ENCODE results near the gene MEFV.
"Not testable (repeated sequence)": the region's sequence is repeated elsewhere in the genome, so short reads cannot be mapped to it uniquely, and the experiment has no call there.

Gene MEFV

GRCh38 chr16:3223913-3224515 is 32.4 kb downstream of the MEFV start:
- no peaks in the 10 kb centered on the region for H3K4me1 ChIP-seq
- H3K4me3 ChIP-seq = no peak overlapping the region
- DNase-seq (ENCODE audit: low spot score in 2 of 2) = no peak
- peaks cover 25% of the 10 kb centered on the region for H3K9me3 ChIP-seq
- peaks cover 43% of the 10 kb centered on the region for H3K36me3 ChIP-seq (replicated peaks)
- in situ Hi-C loops (cut with MboI; ENCODE audit: low sequenced_read_pairs) = no loop called here
- no peaks in the 10 kb centered on the region for H3K27me3 ChIP-seq (ENCODE audit: low read depth)

- Histone ChIP-seq H3K4me3 (no peak overlapping the region), H3K4me1 (no peaks in the 10 kb centered on the region), H3K27me3 (ENCODE audit: low read depth) (no peaks in the 10 kb centered on the region), H3K9me3 (peaks cover 25% of the 10 kb centered on the region), H3K36me3 (replicated peaks) (peaks cover 24% of the 10 kb centered on the region)
- no peak for DNase-seq (ENCODE audit: low spot score in 2 of 2)
- in situ Hi-C loops (cut with MboI; ENCODE audit: low sequenced_read_pairs) = no loop called here
These were observed 35.6 kb downstream of the MEFV start for GRCh38 chr16:3220839-3221238.

- no peaks in the 10 kb centered on the region for H3K36me3 ChIP-seq (replicated peaks)
- H3K27me3 ChIP-seq (ENCODE audit: low read depth) = no peaks in the 10 kb centered on the region
- H3K9me3 ChIP-seq = no peaks in the 10 kb centered on the region
- no peak for DNase-seq (ENCODE audit: low spot score in 2 of 2)
- H3K4me3 ChIP-seq = no peak overlapping the region
- in situ Hi-C loops (cut with MboI; ENCODE audit: low sequenced_read_pairs) = no loop called here
- H3K4me1 ChIP-seq = no peaks in the 10 kb centered on the region
These were observed 40.2 kb downstream of the MEFV start for GRCh38 chr16:3216263-3216640.

- in situ Hi-C loops (cut with MboI; ENCODE audit: low sequenced_read_pairs) = no loop called here
- H3K36me3 ChIP-seq (replicated peaks) = no peaks in the 10 kb centered on the region
- DNase-seq (ENCODE audit: low spot score in 2 of 2) = no peak
- H3K9me3 ChIP-seq = no peaks in the 10 kb centered on the region
- H3K4me1 ChIP-seq = no peaks in the 10 kb centered on the region
- no peak overlapping the region for H3K4me3 ChIP-seq
- no peaks in the 10 kb centered on the region for H3K27me3 ChIP-seq (ENCODE audit: low read depth)
These were observed 40.7 kb downstream of the MEFV start for GRCh38 chr16:3215601-3216262.

- Histone ChIP-seq H3K4me3 (no peak overlapping the region), H3K9me3 (peaks cover 3% of the 10 kb centered on the region), H3K36me3 (replicated peaks) (no peaks in the 10 kb centered on the region), H3K4me1 (no peaks in the 10 kb centered on the region), H3K27me3 (ENCODE audit: low read depth) (no peaks in the 10 kb centered on the region)
- DNase-seq (ENCODE audit: low spot score in 2 of 2) = no peak
- in situ Hi-C loops (cut with MboI; ENCODE audit: low sequenced_read_pairs) = no loop called here
These were observed 41.4 kb downstream of the MEFV start for GRCh38 chr16:3214904-3215600.

- Histone ChIP-seq H3K36me3 (replicated peaks) (no peaks in the 10 kb centered on the region), H3K4me3 (no peak overlapping the region), H3K9me3 (peaks cover 3% of the 10 kb centered on the region), H3K27me3 (ENCODE audit: low read depth) (no peaks in the 10 kb centered on the region), H3K4me1 (no peaks in the 10 kb centered on the region)
- DNase-seq (ENCODE audit: low spot score in 2 of 2) = no peak
- in situ Hi-C loops (cut with MboI; ENCODE audit: low sequenced_read_pairs) = no loop called here
These were observed 43.9 kb downstream of the MEFV start for GRCh38 chr16:3212567-3212966.

- DNase-seq (ENCODE audit: low spot score in 2 of 2) = no peak
- Histone ChIP-seq H3K9me3 (peaks cover 3% of the 10 kb centered on the region), H3K4me3 (no peak overlapping the region), H3K36me3 (replicated peaks) (no peaks in the 10 kb centered on the region), H3K27me3 (ENCODE audit: low read depth) (no peaks in the 10 kb centered on the region), H3K4me1 (no peaks in the 10 kb centered on the region)
- in situ Hi-C loops (cut with MboI; ENCODE audit: low sequenced_read_pairs) = no loop called here
These were observed 44.4 kb downstream of the MEFV start for GRCh38 chr16:3212006-3212405.

- no peak for DNase-seq (ENCODE audit: low spot score in 2 of 2)
- H3K27me3 ChIP-seq (ENCODE audit: low read depth) = no peaks in the 10 kb centered on the region
- H3K9me3 ChIP-seq = peaks cover 12% of the 10 kb centered on the region
- in situ Hi-C loops (cut with MboI; ENCODE audit: low sequenced_read_pairs) = no loop called here
- H3K4me3 ChIP-seq = no peak overlapping the region
- no peaks in the 10 kb centered on the region for H3K36me3 ChIP-seq (replicated peaks)
- H3K4me1 ChIP-seq = no peaks in the 10 kb centered on the region
These were observed 49.1 kb downstream of the MEFV start for GRCh38 chr16:3207086-3207953.

- in situ Hi-C loops (cut with MboI; ENCODE audit: low sequenced_read_pairs); DNase-seq (ENCODE audit: low spot score in 2 of 2): not testable (repeated sequence)
These were observed 50.5 kb downstream of the MEFV start for GRCh38 chr16:3205939-3206338.

GRCh38 chr16:3202903-3203539 is 53.4 kb downstream of the MEFV start:
- H3K36me3 ChIP-seq (replicated peaks) = no peaks in the 10 kb centered on the region
- peaks cover 4% of the 10 kb centered on the region; the same call in 1 of the 2 replicates for H3K27me3 ChIP-seq (ENCODE audit: low read depth)
- DNase-seq (ENCODE audit: low spot score in 2 of 2) = no peak
- in situ Hi-C loops (cut with MboI; ENCODE audit: low sequenced_read_pairs) = no loop called here
- H3K4me1 ChIP-seq = no peaks in the 10 kb centered on the region; the same call in 1 of the 2 replicates
- H3K4me3 ChIP-seq = no peak overlapping the region
- H3K9me3 ChIP-seq = peaks cover 8% of the 10 kb centered on the region; the same call in 1 of the 2 replicates

More at GRCh38 chr16:3205939-3206338, 50.5 kb downstream of the MEFV start:
- H3K27me3 ChIP-seq (ENCODE audit: low read depth); H3K4me3 ChIP-seq; H3K36me3 ChIP-seq (replicated peaks); H3K4me1 ChIP-seq: not testable (repeated sequence)
- H3K9me3 ChIP-seq = peaks cover 12% of the 10 kb centered on the region

GRCh38 chr16:3198334-3199072 is 57.9 kb downstream of the MEFV start:
- H3K4me3 ChIP-seq = no peak overlapping the region
- H3K9me3 ChIP-seq = no peaks in the 10 kb centered on the region
- H3K36me3 ChIP-seq (replicated peaks) = no peaks in the 10 kb centered on the region
- H3K27me3 ChIP-seq (ENCODE audit: low read depth) = peaks cover 4% of the 10 kb centered on the region; the same call in 1 of the 2 replicates
- in situ Hi-C loops (cut with MboI; ENCODE audit: low sequenced_read_pairs) = no loop called here
- DNase-seq (ENCODE audit: low spot score in 2 of 2) = no peak
- no peaks in the 10 kb centered on the region; the same call in 1 of the 2 replicates for H3K4me1 ChIP-seq

- H3K9me3 ChIP-seq; H3K36me3 ChIP-seq (replicated peaks); H3K27me3 ChIP-seq (ENCODE audit: low read depth); DNase-seq (ENCODE audit: low spot score in 2 of 2); in situ Hi-C loops (cut with MboI; ENCODE audit: low sequenced_read_pairs); H3K4me3 ChIP-seq; H3K4me1 ChIP-seq: not testable (repeated sequence)
These were observed 58.6 kb downstream of the MEFV start for GRCh38 chr16:3197694-3198333.
